ENCODE measurements around the gene IL1RAPL2. TPM values are rescaled to one million over a fixed set of nuclear protein-coding genes. Genes with fewer than 3 reads are reported as not detected.

The IL1RAPL2 gene
- total and polyA plus RNA-seq, 2 of the 4 experiments (the other 2 are of a cell fraction) = 0.03 TPM; not detected in 1

DNA sequence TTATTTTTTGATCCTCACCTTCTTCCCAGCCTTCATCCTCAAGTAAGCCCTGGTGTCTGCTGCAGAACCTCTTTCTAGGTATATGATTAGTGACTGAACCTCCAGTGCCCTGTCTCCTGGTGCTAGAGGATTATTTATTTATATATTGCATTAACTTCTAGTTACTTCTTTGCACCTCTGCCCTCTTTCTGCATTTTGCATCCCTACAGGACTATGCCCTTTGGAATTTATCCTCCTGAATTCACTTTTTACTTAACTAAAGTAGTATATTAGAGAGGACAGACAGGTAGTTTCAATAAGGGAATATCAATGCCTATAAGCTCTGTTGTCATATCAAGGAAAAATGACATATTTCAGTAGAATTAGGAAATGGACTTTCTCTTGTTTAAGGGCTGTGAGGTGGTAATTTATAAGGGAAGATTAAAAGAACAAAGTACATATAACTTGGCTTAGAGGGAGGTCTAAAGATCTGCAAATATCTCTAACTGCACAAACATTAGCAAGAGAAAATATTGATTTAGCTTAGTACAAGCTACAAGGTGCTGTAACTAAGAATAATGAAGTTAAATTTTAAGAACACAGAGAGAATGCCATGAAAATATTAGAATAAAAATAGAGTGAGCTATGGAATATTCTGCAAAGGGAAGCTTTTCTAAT is 472.8 kb downstream of the IL1RAPL2 start:
- CTCF ChIA-PET = no interaction called here
- no peak overlapping the region for H3K4ac ChIP-seq (ENCODE audit: low read depth, low read length)
- no peak overlapping the region for H3K14ac ChIP-seq (replicated peaks; ENCODE audit: low read depth, low read length)
- no peak overlapping the region for H3K9ac ChIP-seq (ENCODE audit: low read depth, low read length)
- no peak overlapping the region for H2BK20ac ChIP-seq (ENCODE audit: low read depth, low read length)
- H3K36me3 ChIP-seq (ENCODE audit: control insufficient read depth, insufficient read depth, low read length) = no peaks in the 10 kb centered on the region
- H3K4me2 ChIP-seq (ENCODE audit: low read depth, low read length) = no peak overlapping the region
- H3K23ac ChIP-seq (ENCODE audit: low read depth, low read length) = no peak overlapping the region
- H2AFZ ChIP-seq (replicated peaks; ENCODE audit: low read length, poor library complexity) = no peak overlapping the region
- H2BK120ac ChIP-seq (ENCODE audit: low read depth, low read length) = no peak overlapping the region
- DNase-seq (no peak), ATAC-seq (ENCODE audit: low read depth) (no peak)
- H2BK15ac ChIP-seq (ENCODE audit: low read depth, low read length) = no peak overlapping the region
- H4K8ac ChIP-seq (ENCODE audit: low read depth in 2 of 2, low read length in 2 of 2) = no peak overlapping the region
- H3K27ac ChIP-seq (ENCODE audit: insufficient read depth, low read length) = no peak overlapping the region
- H4K5ac ChIP-seq (ENCODE audit: low read depth, low read length) = no peak overlapping the region
- H3K9me1 ChIP-seq (ENCODE audit: insufficient read depth, low read length) = no peaks in the 10 kb centered on the region
- no peaks in the 10 kb centered on the region for H3K9me3 ChIP-seq (ENCODE audit: control insufficient read depth, insufficient read depth, low read length)
- intact Hi-C loops (cut with micrococcal nuclease) (no loop called here), in situ Hi-C loops (cut with MboI; ENCODE audit: low sequenced_read_pairs) (no loop called here), dilution Hi-C loops (cut with HindIII; ENCODE audit: low sequenced_read_pairs, unreplicated experiment) (no loop called here)
- no peaks in the 10 kb centered on the region for H4K20me1 ChIP-seq (ENCODE audit: insufficient read depth, low read length)
- TF ChIP-seq CHD1 (IDR thresholded peaks at IDR 0.05; ENCODE audit: low read depth, low read length) = no peak
- no peak for TF ChIP-seq MAFK (IDR thresholded peaks at IDR 0.05; ENCODE audit: low read depth, low read length)
- no peak for TF ChIP-seq POLR2A (IDR thresholded peaks at IDR 0.05; ENCODE audit: low read depth, low read length)
- TF ChIP-seq NFE2L2 (IDR thresholded peaks at IDR 0.05; ENCODE audit: low read depth, low read length) = no peak
- TF ChIP-seq, protein P1, sequence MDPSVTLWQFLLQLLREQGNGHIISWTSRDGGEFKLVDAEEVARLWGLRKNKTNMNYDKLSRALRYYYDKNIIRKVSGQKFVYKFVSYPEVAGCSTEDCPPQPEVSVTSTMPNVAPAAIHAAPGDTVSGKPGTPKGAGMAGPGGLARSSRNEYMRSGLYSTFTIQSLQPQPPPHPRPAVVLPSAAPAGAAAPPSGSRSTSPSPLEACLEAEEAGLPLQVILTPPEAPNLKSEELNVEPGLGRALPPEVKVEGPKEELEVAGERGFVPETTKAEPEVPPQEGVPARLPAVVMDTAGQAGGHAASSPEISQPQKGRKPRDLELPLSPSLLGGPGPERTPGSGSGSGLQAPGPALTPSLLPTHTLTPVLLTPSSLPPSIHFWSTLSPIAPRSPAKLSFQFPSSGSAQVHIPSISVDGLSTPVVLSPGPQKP (IDR thresholded peaks at IDR 0.05; ENCODE audit: borderline replicate concordance, low read depth, low read length) = no peak
- no peaks in the 10 kb centered on the region for H3K4me1 ChIP-seq (ENCODE audit: control insufficient read depth, insufficient read depth, low read length)
- BruUV-seq (replicated peaks) = no TSS peak
- no peak overlapping the region for H4K91ac ChIP-seq (ENCODE audit: insufficient read depth, low read depth, low read length)
- no peak overlapping the region for H2AK9ac ChIP-seq (replicated peaks; ENCODE audit: low read depth, low read length, poor library complexity)
- H3K27me3 ChIP-seq (ENCODE audit: control insufficient read depth, insufficient read depth, low read length) = no peaks in the 10 kb centered on the region
- POLR2A ChIA-PET (ENCODE audit: unreplicated experiment) = no interaction called here
- no peak overlapping the region for H3K18ac ChIP-seq (ENCODE audit: low read depth, low read length)
- no peak overlapping the region for H2BK5ac ChIP-seq (ENCODE audit: low read depth, low read length, poor library complexity, severe bottlenecking)
- H2AK5ac ChIP-seq (ENCODE audit: low read depth, low read length) = no peak overlapping the region
- no peaks in the 10 kb centered on the region for H3K79me1 ChIP-seq (ENCODE audit: low read depth in 1 of 2, low read length in 2 of 2)
- H3K4me3 ChIP-seq (ENCODE audit: insufficient read depth, low read depth, low read length) = no peak overlapping the region
- no peak overlapping the region for H3K56ac ChIP-seq (ENCODE audit: extremely low read depth, insufficient read depth, low read length)
